Liver (tissue), 9 donors: Measurements from ENCODE around the gene MAFF. TPM values are rescaled to one million over a fixed set of nuclear protein-coding genes. Genes with fewer than 3 reads are reported as not detected.

Experiments
- DNase-seq: peaks from one replicate; pipeline ENCODE4 v3.0.0-alpha.2; 2017; ENCODE audit warnings: low spot score
- H3K27ac ChIP-seq, 2 donors: one replicate each; pipeline ENCODE4 v1.7.0; 2013; ENCODE audit warnings: inconsistent platforms in 2 of 2, low read length in 2 of 2, control low read depth in 1 of 2, low read depth in 1 of 2, mild to moderate bottlenecking in 1 of 2
- H3K27me3 ChIP-seq, 4 donors: one replicate each; pipeline versions ENCODE4 v1.6.1 to v1.7.0; 2013; ENCODE audit warnings: low read length in 3 of 4, inconsistent platforms in 1 of 4, mild to moderate bottlenecking in 1 of 4, moderate library complexity in 1 of 4; ENCODE audit not compliant: control insufficient read depth in 4 of 4, insufficient read depth in 4 of 4
- H3K36me3 ChIP-seq, 4 donors: one replicate each; pipeline versions ENCODE4 v1.6.1 to v1.7.0; 2013; ENCODE audit warnings: low read length in 3 of 4, mild to moderate bottlenecking in 3 of 4, low read depth in 1 of 4, moderate library complexity in 1 of 4; ENCODE audit not compliant: control insufficient read depth in 4 of 4, insufficient read depth in 3 of 4
- H3K4me1 ChIP-seq, 4 donors: one replicate each; pipeline versions ENCODE4 v1.6.1 to v1.7.0; 2013; ENCODE audit warnings: low read length in 3 of 4, mild to moderate bottlenecking in 3 of 4, moderate library complexity in 1 of 4; ENCODE audit not compliant: control insufficient read depth in 4 of 4, insufficient read depth in 4 of 4
- H3K4me3 ChIP-seq, 3 donors: one replicate each; pipeline versions ENCODE4 v1.6.1 to v1.7.0; 2013; ENCODE audit warnings: low read length in 3 of 3, control low read depth in 1 of 3, low read depth in 1 of 3, mild to moderate bottlenecking in 1 of 3
- H3K9ac ChIP-seq, 2 donors: one replicate each; pipeline ENCODE4 v1.7.0; 2013; ENCODE audit warnings: low read length in 2 of 2, mild to moderate bottlenecking in 2 of 2, moderate library complexity in 2 of 2, control low read depth in 1 of 2, low read depth in 1 of 2
- H3K9me3 ChIP-seq, 4 donors: one replicate each; pipeline versions ENCODE4 v1.6.1 to v1.7.0; 2013; ENCODE audit warnings: low read length in 3 of 4; ENCODE audit not compliant: control insufficient read depth in 4 of 4
- ATF3 ChIP-seq: IDR thresholded peaks from 2 replicates; pipeline ENCODE4 v1.6.1; 2016; ENCODE audit warnings: antibody characterized with exemption
- CTCF ChIP-seq: fragments of 150-350 bp; IDR thresholded peaks from 2 replicates; pipeline ENCODE4 v1.5.1; 2017; ENCODE audit warnings: improper control_type of control experiment, low read depth, low read length; ENCODE audit not compliant: missing input control
- EGR1 ChIP-seq, 2 donors: IDR thresholded peaks; 2 replicates each; pipeline ENCODE4 v1.6.1; 2016 to 2018; ENCODE audit warnings: antibody characterized with exemption in 2 of 2, low read depth in 2 of 2
- FOXA1 ChIP-seq: IDR thresholded peaks from 2 replicates; pipeline ENCODE4 v1.6.1; 2016; ENCODE audit warnings: antibody characterized with exemption
- FOXA2 ChIP-seq: IDR thresholded peaks from 2 replicates; pipeline ENCODE4 v1.6.1; 2016; ENCODE audit warnings: antibody characterized with exemption
- GABPA ChIP-seq, 2 donors: IDR thresholded peaks in 1 of 2; conservative IDR thresholded peaks in 1 of 2; 2 replicates each; pipeline ENCODE4 v1.6.1; 2016; ENCODE audit warnings: antibody characterized with exemption in 2 of 2, mild to moderate bottlenecking in 1 of 2, moderate library complexity in 1 of 2
- HNF4A ChIP-seq, 2 donors: conservative IDR thresholded peaks; 2 replicates each; pipeline ENCODE4 v1.6.1; 2016; ENCODE audit warnings: antibody characterized with exemption in 2 of 2, mild to moderate bottlenecking in 2 of 2
- HNF4G ChIP-seq: IDR thresholded peaks from 2 replicates; pipeline ENCODE4 v1.6.1; 2016; ENCODE audit warnings: antibody characterized with exemption
- JUND ChIP-seq, 2 donors: IDR thresholded peaks; 2 replicates each; pipeline ENCODE4 v1.6.1; 2016; ENCODE audit warnings: antibody characterized with exemption in 2 of 2
- MAX ChIP-seq: IDR thresholded peaks from 2 replicates; pipeline ENCODE4 v1.6.1; 2016; ENCODE audit warnings: antibody characterized with exemption
- NR2F2 ChIP-seq: IDR thresholded peaks from 2 replicates; pipeline ENCODE4 v1.6.1; 2016; ENCODE audit warnings: antibody characterized with exemption
- RAD21 ChIP-seq, 2 donors: IDR thresholded peaks; 2 replicates each; pipeline ENCODE4 v1.6.1; 2016; ENCODE audit warnings: antibody characterized with exemption in 2 of 2, mild to moderate bottlenecking in 2 of 2
- REST ChIP-seq: IDR thresholded peaks from 2 replicates; pipeline ENCODE4 v1.6.1; 2016; ENCODE audit warnings: antibody characterized with exemption, mild to moderate bottlenecking
- RXRA ChIP-seq, 2 donors: IDR thresholded peaks; 2 replicates each; pipeline ENCODE4 v1.6.1; 2017 to 2018; ENCODE audit warnings: antibody characterized with exemption in 2 of 2, mild to moderate bottlenecking in 1 of 2
- SP1 ChIP-seq: IDR thresholded peaks from 2 replicates; pipeline ENCODE4 v1.6.1; 2018; ENCODE audit warnings: antibody characterized with exemption, mild to moderate bottlenecking
- TAF1 ChIP-seq: conservative IDR thresholded peaks from 2 replicates; pipeline ENCODE4 v1.6.1; 2016; ENCODE audit warnings: antibody characterized with exemption, mild to moderate bottlenecking
- YY1 ChIP-seq: IDR thresholded peaks from 2 replicates; pipeline ENCODE4 v1.6.1; 2016; ENCODE audit warnings: antibody characterized with exemption, mild to moderate bottlenecking
- ZBTB33 ChIP-seq: IDR thresholded peaks from 2 replicates; pipeline ENCODE4 v1.6.1; 2016; ENCODE audit warnings: antibody characterized with exemption
- WGBS: extraction: QIAGEN DNeasy Blood & Tissue Kit; methylation state at CpG from one replicate; pipeline ENCODE4 v1.1.7; 2013; 5-methylcytosine and 5-hydroxymethylcytosine counted together
- polyA plus RNA-seq, 2 donors: library from polyadenylated mRNA; stranded (reverse) in 1 of 2; unstranded in 1 of 2; fragments of 200-250 nt in 1 of 2; fragments of >200 nt in 1 of 2; fragmentation: Nextera tagmentation in 1 of 2; extraction: Ambion mirVana in 1 of 2; gene quantifications; one replicate each; pipeline versions ENCODE4 v1.2.1 to v1.2.3, GENCODE V29; 2013 to 2015
- total RNA-seq, 2 donors: library from RNA; depleted of rRNA; stranded (reverse); fragments of >200 nt; gene quantifications; one replicate each; pipeline ENCODE4 v1.2.3, GENCODE V29; 2014
- donor health status: healthy.
- donor health status: healthy.
- donor health status: healthy.
- donor health status: healthy.
- donor health status: healthy.

MAFF gene
- total and polyA plus RNA-seq, 4 donors: 1.4 to 3.3 (median 2.0) TPM

- H3K9ac ChIP-seq: no peak overlapping the region
- peaks cover 0 to 9% (median 5%) of the 10 kb centered on the region in 4 donors for H3K4me1 ChIP-seq
- no peak for DNase-seq
- no peak overlapping the region for H3K27ac ChIP-seq
- TF ChIP-seq JUND (IDR thresholded peaks at IDR 0.05) (no peak), TAF1 (no peak), NR2F2 (no peak), GABPA (IDR thresholded peaks at IDR 0.05 in 1 of 2, conservative IDR thresholded peaks at IDR 0.05 in 1 of 2) (no peak)
- WGBS: 74% methylated on average over 6 of the region's 6 CpGs
- no peaks in the 10 kb centered on the region for H3K27me3 ChIP-seq
- no peak overlapping the region for H3K4me3 ChIP-seq
- H3K36me3 ChIP-seq: no peaks in the 10 kb centered on the region
- no peaks in the 10 kb centered on the region for H3K9me3 ChIP-seq
Measured at GRCh38 chr22:38208551-38208968, 6.8 kb downstream of the MAFF start.

- TF ChIP-seq SP1 (no peak), JUND (IDR thresholded peaks at IDR 0.05) (no peak), RXRA (IDR thresholded peaks at IDR 0.05) (no peak), GABPA (IDR thresholded peaks at IDR 0.05 in 1 of 2, conservative IDR thresholded peaks at IDR 0.05 in 1 of 2) (no peak), HNF4G (no peak), REST (no peak), FOXA1 (no peak), YY1 (no peak), FOXA2 (no peak), MAX (no peak), RAD21 (IDR thresholded peaks at IDR 0.05) (no peak), ATF3 (no peak), TAF1 (no peak), NR2F2 (no peak), EGR1 (IDR thresholded peaks at IDR 0.05; ENCODE audit: low read depth in 2 of 2) (no peak), ZBTB33 (no peak), CTCF (no peak), HNF4A (conservative IDR thresholded peaks at IDR 0.05) (no peak)
- Histone ChIP-seq H3K36me3 (no peaks in the 10 kb centered on the region), H3K9ac (no peak overlapping the region), H3K27me3 (no peaks in the 10 kb centered on the region), H3K9me3 (no peaks in the 10 kb centered on the region), H3K27ac (no peak overlapping the region), H3K4me1 (peaks cover 11 to 16% (median 13%) of the 10 kb centered on the region in 4 donors), H3K4me3 (no peak overlapping the region)
- no peak for DNase-seq
- WGBS: 96% methylated on average over 7 of the region's 7 CpGs
Measured at GRCh38 chr22:38211556-38211955, 9.8 kb downstream of the MAFF start.
